Keratinocyte (primary cell): ENCODE measurements around the gene QRSL1. TPM values are rescaled to one million over a fixed set of nuclear protein-coding genes. Genes with fewer than 3 reads are reported as not detected.

ENCODE experiments used
- DNase-seq: peaks from one replicate; pipeline ENCODE4 v3.0.0-alpha.2; 2011; ENCODE audit warnings: low read depth, missing footprints, low spot score
- FAIRE-seq: peaks from 2 replicates; lab custom pipeline; 2011; peaks lifted over from hg19 to GRCh38; lab: Jason Lieb, UNC
- H2AFZ ChIP-seq: 2 replicates; pipeline ENCODE4 v1.6.0; 2012; ENCODE audit warnings: low read length, control low read depth, inconsistent platforms; ENCODE audit not compliant: control insufficient read depth
- H3K27ac ChIP-seq: 2 replicates; pipeline ENCODE4 v1.5.1; 2011; ENCODE audit warnings: low read length; ENCODE audit not compliant: control insufficient read depth, insufficient read depth
- H3K27me3 ChIP-seq: 3 replicates; pipeline ENCODE4 v1.6.0; 2011; ENCODE audit warnings: low read length; ENCODE audit not compliant: control insufficient read depth, insufficient read depth; ENCODE audit errors: extremely low read depth
- H3K36me3 ChIP-seq, 2 experiments: 2 replicates in 1 of 2; 3 replicates in 1 of 2; pipeline ENCODE4 v1.5.1; 2011; ENCODE audit warnings: low read length in 2 of 2, mild to moderate bottlenecking in 1 of 2; ENCODE audit not compliant: control insufficient read depth in 2 of 2, insufficient read depth in 2 of 2; ENCODE audit errors: extremely low read depth in 1 of 2
- H3K4me1 ChIP-seq: 3 replicates; pipeline ENCODE4 v1.5.1; 2011; ENCODE audit warnings: low read length; ENCODE audit not compliant: control insufficient read depth, insufficient read depth; ENCODE audit errors: extremely low read depth
- H3K4me2 ChIP-seq: 3 replicates; pipeline ENCODE4 v1.6.0; 2011; ENCODE audit warnings: low read depth, low read length; ENCODE audit not compliant: control insufficient read depth, insufficient read depth; ENCODE audit errors: extremely low read depth
- H3K4me3 ChIP-seq, 3 experiments: fragments of 200-600 bp in 1 of 3; sonication (generic) in 1 of 3; 2 replicates in 2 of 3; 3 replicates in 1 of 3; pipeline ENCODE4 v1.5.1; 2011 to 2016; ENCODE audit warnings: low read length in 3 of 3, mild to moderate bottlenecking in 3 of 3, control low read depth in 2 of 3, inconsistent platforms in 1 of 3, low read depth in 1 of 3, mixed read lengths in 1 of 3, mixed run types in 1 of 3, moderate library complexity in 1 of 3; ENCODE audit not compliant: control insufficient read depth in 2 of 3, insufficient read depth in 2 of 3; ENCODE audit errors: extremely low read depth in 1 of 3
- H3K79me2 ChIP-seq: 2 replicates; pipeline ENCODE4 v1.6.0; 2012; ENCODE audit warnings: low read length; ENCODE audit not compliant: control insufficient read depth, insufficient read depth
- H3K9ac ChIP-seq: 3 replicates; pipeline ENCODE4 v1.6.0; 2011; ENCODE audit warnings: low read length; ENCODE audit not compliant: control insufficient read depth, insufficient read depth; ENCODE audit errors: extremely low read depth
- H3K9me1 ChIP-seq: 3 replicates; pipeline ENCODE4 v1.6.0; 2011; ENCODE audit warnings: low read length; ENCODE audit not compliant: control insufficient read depth, insufficient read depth; ENCODE audit errors: extremely low read depth
- H3K9me3 ChIP-seq: 2 replicates; pipeline ENCODE4 v1.5.1; 2012; ENCODE audit warnings: low read depth, low read length; ENCODE audit not compliant: control insufficient read depth
- H4K20me1 ChIP-seq: 3 replicates; pipeline ENCODE4 v1.6.0; 2011; ENCODE audit warnings: low read length; ENCODE audit not compliant: control insufficient read depth, insufficient read depth; ENCODE audit errors: extremely low read depth
- EZH2 ChIP-seq: IDR thresholded peaks from one replicate; pipeline ENCODE4 v1.6.1; 2012; ENCODE audit warnings: inconsistent platforms, mild to moderate bottlenecking, low read length, moderate library complexity
- dilution Hi-C: fragments of 300-500 bp; cut with MboI; formaldehyde crosslinking; loops from one replicate; pipeline ENCODE4 v1.7.0; 2020; ENCODE audit warnings: low sequenced_read_pairs; ENCODE audit not compliant: extremely low pct_ligation_motif_present
- polyA plus RNA-seq, 5 experiments: library from polyadenylated mRNA; depleted of rRNA in 3 of 5; stranded (reverse) in 3 of 5; stranded (forward) in 1 of 5; unstranded in 1 of 5; fragments of >200 nt; gene quantifications; 1 replicate in 1 of 5; 2 replicates in 3 of 5; 3 replicates in 1 of 5; pipeline versions ENCODE4 v1.2.1 to v1.2.3, GENCODE V29; 2011 to 2012; ENCODE audit warnings: missing spikeins in 2 of 5, low read depth in 1 of 5, low replicate concordance in 1 of 5
- TF ChIP-seq, protein P1 (sequence below), 3 experiments: IDR thresholded peaks in 1 of 3; conservative IDR thresholded peaks in 1 of 3; optimal IDR thresholded peaks in 1 of 3; 2 replicates in 2 of 3; 3 replicates in 1 of 3; pipeline versions ENCODE3 to v1.5.1; 2011; ENCODE audit warnings: low read length in 3 of 3, mild to moderate bottlenecking in 3 of 3, moderate library complexity in 2 of 3, control low read depth in 1 of 3, inconsistent platforms in 1 of 3; ENCODE audit not compliant: insufficient read depth in 2 of 3; ENCODE audit errors: extremely low read depth in 1 of 3

Gene QRSL1
- polyA plus RNA-seq, 1 donor (not counting 4 experiments of a cell fraction or from before 2014, with no cell fraction given), result 14.6 TPM

GRCh38 chr6:106670236-106670635, 40.9 kb downstream of the QRSL1 start:
- no peak overlapping the region for H3K4me3 ChIP-seq
- H3K4me1 ChIP-seq, result no peaks in the 10 kb centered on the region
- no peaks in the 10 kb centered on the region for H3K27me3 ChIP-seq
- no peak overlapping the region for H3K27ac ChIP-seq
- dilution Hi-C loops, result no loop called here
- H3K9ac ChIP-seq, result no peak overlapping the region
- no peaks in the 10 kb centered on the region for H3K36me3 ChIP-seq
- no peak for TF ChIP-seq EZH2
- TF ChIP-seq, protein P1, sequence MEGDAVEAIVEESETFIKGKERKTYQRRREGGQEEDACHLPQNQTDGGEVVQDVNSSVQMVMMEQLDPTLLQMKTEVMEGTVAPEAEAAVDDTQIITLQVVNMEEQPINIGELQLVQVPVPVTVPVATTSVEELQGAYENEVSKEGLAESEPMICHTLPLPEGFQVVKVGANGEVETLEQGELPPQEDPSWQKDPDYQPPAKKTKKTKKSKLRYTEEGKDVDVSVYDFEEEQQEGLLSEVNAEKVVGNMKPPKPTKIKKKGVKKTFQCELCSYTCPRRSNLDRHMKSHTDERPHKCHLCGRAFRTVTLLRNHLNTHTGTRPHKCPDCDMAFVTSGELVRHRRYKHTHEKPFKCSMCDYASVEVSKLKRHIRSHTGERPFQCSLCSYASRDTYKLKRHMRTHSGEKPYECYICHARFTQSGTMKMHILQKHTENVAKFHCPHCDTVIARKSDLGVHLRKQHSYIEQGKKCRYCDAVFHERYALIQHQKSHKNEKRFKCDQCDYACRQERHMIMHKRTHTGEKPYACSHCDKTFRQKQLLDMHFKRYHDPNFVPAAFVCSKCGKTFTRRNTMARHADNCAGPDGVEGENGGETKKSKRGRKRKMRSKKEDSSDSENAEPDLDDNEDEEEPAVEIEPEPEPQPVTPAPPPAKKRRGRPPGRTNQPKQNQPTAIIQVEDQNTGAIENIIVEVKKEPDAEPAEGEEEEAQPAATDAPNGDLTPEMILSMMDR (optimal IDR thresholded peaks at IDR 0.05 in 1 of 3, IDR thresholded peaks at IDR 0.05 in 1 of 3, conservative IDR thresholded peaks at IDR 0.05 in 1 of 3; ENCODE audit: extremely low read depth in 1 of 3, insufficient read depth in 2 of 3, low read length in 3 of 3), result no peak
- no peak overlapping the region for H2AFZ ChIP-seq
- no peaks in the 10 kb centered on the region for H4K20me1 ChIP-seq
- no peaks in the 10 kb centered on the region for H3K9me1 ChIP-seq
- H3K9me3 ChIP-seq, result no peaks in the 10 kb centered on the region
- H3K4me2 ChIP-seq, result no peak overlapping the region
- H3K79me2 ChIP-seq, result no peaks in the 10 kb centered on the region
- DNase-seq (no peak), FAIRE-seq (no peak)

GRCh38 chr6:106671651-106672050, 42.3 kb downstream of the QRSL1 start:
- no peaks in the 10 kb centered on the region for H3K9me1 ChIP-seq
- dilution Hi-C loops, result no loop called here
- no peaks in the 10 kb centered on the region for H3K4me1 ChIP-seq
- no peak overlapping the region for H2AFZ ChIP-seq
- H3K36me3 ChIP-seq, result no peaks in the 10 kb centered on the region
- H3K27ac ChIP-seq, result no peak overlapping the region
- H4K20me1 ChIP-seq, result no peaks in the 10 kb centered on the region
- DNase-seq, result no peak
- H3K4me3 ChIP-seq, result no peak overlapping the region
- H3K27me3 ChIP-seq, result no peaks in the 10 kb centered on the region
- no peak for FAIRE-seq
- H3K9ac ChIP-seq, result no peak overlapping the region
- no peak overlapping the region for H3K4me2 ChIP-seq
- no peaks in the 10 kb centered on the region for H3K79me2 ChIP-seq
- H3K9me3 ChIP-seq, result no peaks in the 10 kb centered on the region
- no peak for TF ChIP-seq EZH2
- TF ChIP-seq, protein P1 (optimal IDR thresholded peaks at IDR 0.05 in 1 of 3, IDR thresholded peaks at IDR 0.05 in 1 of 3, conservative IDR thresholded peaks at IDR 0.05 in 1 of 3; ENCODE audit: extremely low read depth in 1 of 3, insufficient read depth in 2 of 3, low read length in 3 of 3), result no peak
